GM23338 (cell line): Measurements from ENCODE around the gene DNAI7.

Source experiments
- CTCF ChIP-seq, 2 experiments: fragments of 200-600 bp in 1 of 2; sonication (generic) in 1 of 2; conservative IDR thresholded peaks; 2 replicates each; pipeline versions ENCODE4 v1.5.1 to v1.6.1; 2016 to 2017; ENCODE audit warnings: antibody characterized with exemption in 2 of 2, low read depth in 2 of 2, mild to moderate bottlenecking in 2 of 2, moderate library complexity in 1 of 2
- EZH2 ChIP-seq: fragments of 200-600 bp; sonication (generic); IDR thresholded peaks from one replicate; pipeline ENCODE4 v1.8.0; 2017; ENCODE audit warnings: antibody characterized with exemption, mild to moderate bottlenecking, low read depth; ENCODE audit not compliant: unreplicated experiment
- EZH2phosphoT487 ChIP-seq: fragments of 200-600 bp; sonication (generic); IDR thresholded peaks from one replicate; pipeline ENCODE4 v1.8.1; 2018; ENCODE audit warnings: antibody characterized with exemption; ENCODE audit not compliant: unreplicated experiment
- NANOG ChIP-seq: IDR thresholded peaks from 2 replicates; pipeline ENCODE4 v1.6.1; 2016; ENCODE audit warnings: antibody characterized with exemption, borderline replicate concordance
- POLR2AphosphoS5 ChIP-seq: IDR thresholded peaks from 2 replicates; pipeline ENCODE4 v1.6.1; 2016; ENCODE audit warnings: antibody characterized with exemption, low read depth
- REST ChIP-seq: IDR thresholded peaks from one replicate; pipeline ENCODE4 v1.6.1; 2018; ENCODE audit warnings: antibody characterized with exemption; ENCODE audit not compliant: unreplicated experiment

- TF ChIP-seq CTCF (conservative IDR thresholded peaks at IDR 0.05; ENCODE audit: low read depth in 2 of 2), result no peak
- TF ChIP-seq POLR2AphosphoS5, result no peak
- TF ChIP-seq EZH2, result no peak
- TF ChIP-seq REST, result no peak
- TF ChIP-seq EZH2phosphoT487, result no peak
- no peak for TF ChIP-seq NANOG
Observed at GRCh38 chr12:25236626-25237025, 41.7 kb upstream of the DNAI7 start.
